HL-60 (cell line): Measurements from ENCODE around the gene ARPC1A.

Source experiments
- CTCF ChIP-seq: IDR thresholded peaks from one replicate; pipeline ENCODE4 v1.5.1; 2011; ENCODE audit warnings: low read length, control low read depth, inconsistent platforms; ENCODE audit not compliant: insufficient read depth
- GABPA ChIP-seq: IDR thresholded peaks from 2 replicates; pipeline ENCODE4 v1.6.1; 2012; ENCODE audit warnings: low read depth
- POLR2AphosphoS5 ChIP-seq: IDR thresholded peaks from 2 replicates; pipeline ENCODE4 v1.6.1; 2012; ENCODE audit warnings: low read depth
- REST ChIP-seq: IDR thresholded peaks from 2 replicates; pipeline ENCODE4 v1.6.1; 2012; ENCODE audit warnings: low read depth; ENCODE audit not compliant: insufficient replicate concordance
- SPI1 ChIP-seq: IDR thresholded peaks from 2 replicates; pipeline ENCODE4 v1.6.1; 2012; ENCODE audit warnings: low read depth, mild to moderate bottlenecking, borderline replicate concordance

- TF ChIP-seq CTCF (no peak), POLR2AphosphoS5 (no peak), GABPA (no peak), REST (no peak), SPI1 (no peak)
These were observed 18.5 kb downstream of the ARPC1A start for GRCh38 chr7:99344061-99344647.
